Measurements from ENCODE around the gene CDC42BPG.

The CDC42BPG gene

GRCh38 chr11:64796047-64796756 lies 48.3 kb downstream of the CDC42BPG start:
- peaks cover 3% of the 10 kb centered on the region; the same call in 1 of the 2 replicates for H3K79me2 ChIP-seq (ENCODE audit: control insufficient read depth, low read length)
- H3K36me3 ChIP-seq (ENCODE audit: control insufficient read depth, low read length), result peaks cover 52% of the 10 kb centered on the region
- H4K20me1 ChIP-seq (ENCODE audit: control insufficient read depth, insufficient read depth, low read depth, low read length), result no peaks in the 10 kb centered on the region
- H3K9me3 ChIP-seq (ENCODE audit: control insufficient read depth, insufficient read depth, low read length), result no peaks in the 10 kb centered on the region
- no peaks in the 10 kb centered on the region for H3K9me2 ChIP-seq (replicated peaks; ENCODE audit: control insufficient read depth, low read length)
- no peak overlapping the region for H3K27ac ChIP-seq (ENCODE audit: low read depth, low read length)
- no peak overlapping the region for H3K4me2 ChIP-seq (ENCODE audit: low read length)
- H3K4me1 ChIP-seq (ENCODE audit: control insufficient read depth, low read length), result peaks cover 27% of the 10 kb centered on the region
- peaks cover 7% of the 10 kb centered on the region for H3F3A ChIP-seq (ENCODE audit: control insufficient read depth, insufficient read depth)
- TF ChIP-seq EZH2phosphoT487 (IDR thresholded peaks at IDR 0.05; ENCODE audit: borderline replicate concordance, low read length) (no peak), CTCF (IDR thresholded peaks at IDR 0.05; ENCODE audit: low read depth, low read length, poor library complexity, severe bottlenecking) (no peak)
- H3K27me3 ChIP-seq (ENCODE audit: control insufficient read depth, low read length), result no peaks in the 10 kb centered on the region
- no peak overlapping the region for H3K4me3 ChIP-seq (ENCODE audit: low read length)

- Histone ChIP-seq H3K36me3 (ENCODE audit: control insufficient read depth, low read length) (peaks cover 43% of the 10 kb centered on the region), H3K9me2 (replicated peaks; ENCODE audit: control insufficient read depth, low read length) (no peaks in the 10 kb centered on the region), H3F3A (ENCODE audit: control insufficient read depth, insufficient read depth) (peaks cover under 1% of the 10 kb centered on the region; the same call in 1 of the 2 replicates), H3K4me1 (ENCODE audit: control insufficient read depth, low read length) (peaks cover 10% of the 10 kb centered on the region), H3K4me2 (ENCODE audit: low read length) (no peak overlapping the region), H3K27ac (ENCODE audit: low read depth, low read length) (no peak overlapping the region), H3K4me3 (ENCODE audit: low read length) (no peak overlapping the region), H4K20me1 (ENCODE audit: control insufficient read depth, insufficient read depth, low read depth, low read length) (no peaks in the 10 kb centered on the region), H3K27me3 (ENCODE audit: control insufficient read depth, low read length) (no peaks in the 10 kb centered on the region), H3K9me3 (ENCODE audit: control insufficient read depth, insufficient read depth, low read length) (no peaks in the 10 kb centered on the region), H3K79me2 (ENCODE audit: control insufficient read depth, low read length) (0 out of 2 replicates have a peak, but pooled peaks cover under 1% of the 10 kb centered on the region)
- TF ChIP-seq EZH2phosphoT487 (IDR thresholded peaks at IDR 0.05; ENCODE audit: borderline replicate concordance, low read length), result no peak
- no peak for TF ChIP-seq CTCF (IDR thresholded peaks at IDR 0.05; ENCODE audit: low read depth, low read length, poor library complexity, severe bottlenecking)
Measured at GRCh38 chr11:64794526-64794925, 49.9 kb downstream of the CDC42BPG start.

GRCh38 chr11:64793271-64794160 lies 50.9 kb downstream of the CDC42BPG start:
- no peaks in the 10 kb centered on the region for H3K79me2 ChIP-seq (ENCODE audit: control insufficient read depth, low read length)
- peaks cover 43% of the 10 kb centered on the region for H3K36me3 ChIP-seq (ENCODE audit: control insufficient read depth, low read length)
- no peaks in the 10 kb centered on the region for H4K20me1 ChIP-seq (ENCODE audit: control insufficient read depth, insufficient read depth, low read depth, low read length)
- no peak overlapping the region for H3K4me2 ChIP-seq (ENCODE audit: low read length)
- H3K9me3 ChIP-seq (ENCODE audit: control insufficient read depth, insufficient read depth, low read length), result no peaks in the 10 kb centered on the region
- no peaks in the 10 kb centered on the region for H3K9me2 ChIP-seq (replicated peaks; ENCODE audit: control insufficient read depth, low read length)
- TF ChIP-seq EZH2phosphoT487 (IDR thresholded peaks at IDR 0.05; ENCODE audit: borderline replicate concordance, low read length) (no peak), CTCF (IDR thresholded peaks at IDR 0.05; ENCODE audit: low read depth, low read length, poor library complexity, severe bottlenecking) (no peak)
- H3K4me1 ChIP-seq (ENCODE audit: control insufficient read depth, low read length), result peaks cover 5% of the 10 kb centered on the region
- no peaks in the 10 kb centered on the region for H3K27me3 ChIP-seq (ENCODE audit: control insufficient read depth, low read length)
- no peaks in the 10 kb centered on the region for H3F3A ChIP-seq (ENCODE audit: control insufficient read depth, insufficient read depth)
- no peak overlapping the region for H3K4me3 ChIP-seq (ENCODE audit: low read length)
- no peak overlapping the region for H3K27ac ChIP-seq (ENCODE audit: low read depth, low read length)
